ENCODE results near the gene TBC1D16. TPM values are rescaled to one million over a fixed set of nuclear protein-coding genes. Genes with fewer than 3 reads are reported as not detected.

TBC1D16 gene
- total RNA-seq, 1 experiment from 2014 or later: 85.8 TPM

DNA sequence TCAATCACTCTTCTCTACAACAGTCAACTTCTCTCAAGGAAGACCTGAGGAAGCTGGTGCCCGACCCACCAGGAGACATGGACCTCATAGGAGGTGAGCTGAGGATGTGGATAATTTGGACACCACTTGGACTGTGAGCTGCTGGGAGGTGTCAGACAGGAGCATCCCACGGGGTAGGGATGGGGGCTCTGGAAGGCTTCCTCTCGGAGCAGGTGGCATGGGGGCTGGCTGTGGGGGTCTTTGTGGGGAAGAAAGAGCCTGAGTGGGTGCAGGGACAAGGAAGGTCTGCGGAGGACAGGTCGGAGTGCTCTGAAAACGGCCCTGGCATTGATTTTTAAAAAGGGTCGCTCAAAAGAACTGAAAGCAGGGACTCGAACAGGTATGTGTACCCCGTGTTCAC lies 64.0 kb downstream of the TBC1D16 start:
- no peaks in the 10 kb centered on the region for H3K4me1 ChIP-seq (ENCODE audit: insufficient read depth, low read length)
- no peaks in the 10 kb centered on the region for H3K9me3 ChIP-seq (ENCODE audit: control insufficient read depth, low read depth, low read length)
- no peak overlapping the region for H4K91ac ChIP-seq (ENCODE audit: insufficient read length, low read depth, low read length)
- TF ChIP-seq, protein P1, sequence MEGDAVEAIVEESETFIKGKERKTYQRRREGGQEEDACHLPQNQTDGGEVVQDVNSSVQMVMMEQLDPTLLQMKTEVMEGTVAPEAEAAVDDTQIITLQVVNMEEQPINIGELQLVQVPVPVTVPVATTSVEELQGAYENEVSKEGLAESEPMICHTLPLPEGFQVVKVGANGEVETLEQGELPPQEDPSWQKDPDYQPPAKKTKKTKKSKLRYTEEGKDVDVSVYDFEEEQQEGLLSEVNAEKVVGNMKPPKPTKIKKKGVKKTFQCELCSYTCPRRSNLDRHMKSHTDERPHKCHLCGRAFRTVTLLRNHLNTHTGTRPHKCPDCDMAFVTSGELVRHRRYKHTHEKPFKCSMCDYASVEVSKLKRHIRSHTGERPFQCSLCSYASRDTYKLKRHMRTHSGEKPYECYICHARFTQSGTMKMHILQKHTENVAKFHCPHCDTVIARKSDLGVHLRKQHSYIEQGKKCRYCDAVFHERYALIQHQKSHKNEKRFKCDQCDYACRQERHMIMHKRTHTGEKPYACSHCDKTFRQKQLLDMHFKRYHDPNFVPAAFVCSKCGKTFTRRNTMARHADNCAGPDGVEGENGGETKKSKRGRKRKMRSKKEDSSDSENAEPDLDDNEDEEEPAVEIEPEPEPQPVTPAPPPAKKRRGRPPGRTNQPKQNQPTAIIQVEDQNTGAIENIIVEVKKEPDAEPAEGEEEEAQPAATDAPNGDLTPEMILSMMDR (conservative IDR thresholded peaks at IDR 0.05): no peak
- H2BK5ac ChIP-seq (ENCODE audit: insufficient read length, low read length): no peak overlapping the region
- H3T11ph ChIP-seq (ENCODE audit: low read length): no peak overlapping the region
- no peak overlapping the region for H2AK5ac ChIP-seq (ENCODE audit: insufficient read length, low read length)
- Mint-ChIP-seq H3K4me3 (no peak overlapping the region), H3K36me3 (ENCODE audit: insufficient read depth in 1 of 3, low read depth in 3 of 3) (peaks cover 9 to 13% (median 10%) of the 10 kb centered on the region in 3 experiments; a peak in 6 of 7 replicates), H3K4me1 (peaks cover 31 to 44% of the 10 kb centered on the region in 2 experiments), H3K9me3 (no peaks in the 10 kb centered on the region), H3K27ac (peak overlapping the region in 1 of 3 experiments; percentile 71; a peak in 2 of 7 replicates), H3K27me3 (ENCODE audit: low read depth) (no peaks in the 10 kb centered on the region; the same call in 1 of the 2 replicates)
- no peak overlapping the region for H3K56ac ChIP-seq (ENCODE audit: insufficient read length, low read depth, low read length)
- no peak overlapping the region for H2BK15ac ChIP-seq (ENCODE audit: low read depth, low read length)
- H3K9ac ChIP-seq (ENCODE audit: extremely low read depth, insufficient read length, low read length): no peak overlapping the region
- H3K4ac ChIP-seq (ENCODE audit: low read depth, low read length): no peak overlapping the region
- H3K18ac ChIP-seq (ENCODE audit: insufficient read length, low read depth, low read length): no peak overlapping the region
- no CpG with 5 or more reads among the region's 9 CpGs for WGBS (ENCODE audit: extremely low coverage, insufficient read length, low lambda C conversion rate)
- no peak overlapping the region for H3K14ac ChIP-seq (ENCODE audit: insufficient read depth, low read length)
- H3K27ac ChIP-seq (ENCODE audit: insufficient read length, low read depth, low read length): no peak overlapping the region
- no peak overlapping the region for H2BK120ac ChIP-seq (ENCODE audit: low read depth, low read length, poor library complexity, severe bottlenecking)
- no peak overlapping the region for H3K23ac ChIP-seq (ENCODE audit: insufficient read length, low read depth, low read length)
- no peak overlapping the region for H2BK12ac ChIP-seq (ENCODE audit: insufficient read length, low read depth, low read length)
- H2BK20ac ChIP-seq (ENCODE audit: low read depth, low read length, poor library complexity, severe bottlenecking): no peak overlapping the region
- H4K8ac ChIP-seq (replicated peaks; ENCODE audit: insufficient read length, low read depth, low read length): no peak overlapping the region
- peak; percentile 22 for DNase-seq
- H3K79me2 ChIP-seq (ENCODE audit: insufficient read depth, low read length): 0 out of 2 replicates have a peak, but pooled peaks cover 2% of the 10 kb centered on the region
- no peaks in the 10 kb centered on the region for H3K79me1 ChIP-seq (ENCODE audit: insufficient read depth, low read depth, low read length, poor library complexity, severe bottlenecking)
- no peaks in the 10 kb centered on the region for H3K27me3 ChIP-seq (ENCODE audit: insufficient read depth, low read length)
- H3K4me2 ChIP-seq (ENCODE audit: insufficient read depth, insufficient read length, low read length): no peak overlapping the region
- no peak overlapping the region for H4K5ac ChIP-seq (ENCODE audit: insufficient read length, low read depth, low read length)
- no peak overlapping the region for H2AFZ ChIP-seq (ENCODE audit: low read length)
- H3K23me2 ChIP-seq (ENCODE audit: insufficient read length, low read depth, low read length, poor library complexity, severe bottlenecking): no peaks in the 10 kb centered on the region
- H4K20me1 ChIP-seq (ENCODE audit: control insufficient read depth, insufficient read depth, insufficient read length): no peaks in the 10 kb centered on the region
